GM18868 (cell line): ENCODE data around the gene TMEM225.
A peak's percentile ranks its signal among the peaks of the same experiment; 100 is the strongest.
"Not testable (repeated sequence)": the region's sequence is repeated elsewhere in the genome, so short reads cannot be mapped to it uniquely, and the experiment has no call there.

Source experiments
- ATAC-seq: cut with Tn5 transposase; IDR thresholded peaks from one replicate; pipeline ENCODE4 v1.9.1; 2021; ENCODE audit warnings: mild to moderate bottlenecking, moderate library complexity; ENCODE audit not compliant: unreplicated experiment

TMEM225 gene

GRCh38 chr11:123885570-123885969, at the start of gene TMEM225:
TSS of gene TMEM225 (minus strand) at chr11:123885670. CDS start at chr11:123885425, 245 bp downstream.
- ATAC-seq, result no peak

GRCh38 chr11:123924027-123924426, 38.6 kb upstream of the TMEM225 start:
- ATAC-seq, result peak; percentile 41

- ATAC-seq, result no peak
These were observed 35.5 kb upstream of the TMEM225 start for GRCh38 chr11:123920943-123921342.

- ATAC-seq, result no peak
These were observed 20.4 kb upstream of the TMEM225 start for GRCh38 chr11:123905826-123906225.

GRCh38 chr11:123904932-123905331, 19.5 kb upstream of the TMEM225 start:
- no peak for ATAC-seq

- ATAC-seq, result peak; percentile 90
These were observed 18.5 kb upstream of the TMEM225 start for GRCh38 chr11:123903932-123904331.

GRCh38 chr11:123901867-123902266, 16.4 kb upstream of the TMEM225 start, which contains the start of gene OR8D4:
TSS of gene OR8D4 (plus strand) at chr11:123902167. CDS start at chr11:123906432, 4,265 bp downstream.
- no peak for ATAC-seq

GRCh38 chr11:123899792-123900191, 14.3 kb upstream of the TMEM225 start:
- ATAC-seq, result no peak

GRCh38 chr11:123892031-123892430, 6.6 kb upstream of the TMEM225 start:
- no peak for ATAC-seq

GRCh38 chr11:123880912-123881311, 4.6 kb downstream of the TMEM225 start:
- ATAC-seq, result no peak

GRCh38 chr11:123867795-123868194, 17.7 kb downstream of the TMEM225 start:
- not testable (repeated sequence) for ATAC-seq

GRCh38 chr11:123865293-123865692, 20.2 kb downstream of the TMEM225 start:
- not testable (repeated sequence) for ATAC-seq

GRCh38 chr11:123859731-123860130, 25.7 kb downstream of the TMEM225 start:
- ATAC-seq, result no peak

- no peak for ATAC-seq
These were observed 29.0 kb downstream of the TMEM225 start for GRCh38 chr11:123856444-123856843.

GRCh38 chr11:123853038-123853437, 32.4 kb downstream of the TMEM225 start:
- ATAC-seq, result no peak

- ATAC-seq, result no peak
These were observed 33.1 kb downstream of the TMEM225 start for GRCh38 chr11:123852321-123852720.

GRCh38 chr11:123851110-123851509, 34.4 kb downstream of the TMEM225 start:
- ATAC-seq, result no peak

GRCh38 chr11:123841174-123841573, 44.3 kb downstream of the TMEM225 start:
- ATAC-seq, result no peak

- ATAC-seq, result no peak
These were observed 46.3 kb downstream of the TMEM225 start for GRCh38 chr11:123839131-123839530.

GRCh38 chr11:123838659-123839058, 46.8 kb downstream of the TMEM225 start:
- ATAC-seq, result no peak

GRCh38 chr11:123838199-123838598, 47.3 kb downstream of the TMEM225 start:
- no peak for ATAC-seq

- ATAC-seq, result no peak
These were observed 52.4 kb downstream of the TMEM225 start for GRCh38 chr11:123833095-123833494.
